ENCODE results near the gene AADAC. TPM values are rescaled to one million over a fixed set of nuclear protein-coding genes. Genes with fewer than 3 reads are reported as not detected.
"Not testable (repeated sequence)": the region's sequence is repeated elsewhere in the genome, so short reads cannot be mapped to it uniquely, and the experiment has no call there.

The AADAC gene
- not detected for total RNA-seq

- Mint-ChIP-seq H3K4me3 (no peak within 1 kb of the TSS), H3K27ac (no peak within 1 kb of the TSS), H3K9me3 (no peaks in the 10 kb centered on the region), H3K4me1 (ENCODE audit: low read depth) (no peaks in the 10 kb centered on the region), H3K27me3 (ENCODE audit: low read depth) (no peaks in the 10 kb centered on the region), H3K36me3 (ENCODE audit: low read depth) (no peaks in the 10 kb centered on the region)
- intact Hi-C loops (cut with micrococcal nuclease) = no loop called here
- DNase-seq = no peak
- CTCF ChIA-PET = no interaction called here
Measured at GRCh38 chr3:151813799-151814198, at the start of gene AADAC. Gene AADAC (plus strand): TSS chr3:151814116. CDS start chr3:151814163, 47 bp downstream.

GRCh38 chr3:151764699-151765098, 49.2 kb upstream of the AADAC start:
- H3K4me3 Mint-ChIP-seq; H3K36me3 Mint-ChIP-seq (ENCODE audit: low read depth); H3K9me3 Mint-ChIP-seq; H3K27ac Mint-ChIP-seq; intact Hi-C loops (cut with micrococcal nuclease); H3K27me3 Mint-ChIP-seq (ENCODE audit: low read depth); DNase-seq; CTCF ChIA-PET; H3K4me1 Mint-ChIP-seq (ENCODE audit: low read depth): not testable (repeated sequence)

GRCh38 chr3:151765685-151766084, 48.2 kb upstream of the AADAC start:
- intact Hi-C loops (cut with micrococcal nuclease) = no loop called here
- Mint-ChIP-seq H3K4me3 (no peak overlapping the region), H3K36me3 (ENCODE audit: low read depth) (no peaks in the 10 kb centered on the region), H3K9me3 (no peaks in the 10 kb centered on the region), H3K27me3 (ENCODE audit: low read depth) (peaks cover 2% of the 10 kb centered on the region), H3K4me1 (ENCODE audit: low read depth) (no peaks in the 10 kb centered on the region), H3K27ac (no peak overlapping the region)
- no peak for DNase-seq
- CTCF ChIA-PET = no interaction called here

GRCh38 chr3:151766454-151766853, 47.5 kb upstream of the AADAC start:
- peaks cover 2% of the 10 kb centered on the region for H3K27me3 Mint-ChIP-seq (ENCODE audit: low read depth)
- intact Hi-C loops (cut with micrococcal nuclease) = no loop called here
- no peak for DNase-seq
- H3K4me3 Mint-ChIP-seq = no peak overlapping the region
- H3K4me1 Mint-ChIP-seq (ENCODE audit: low read depth) = no peaks in the 10 kb centered on the region
- H3K36me3 Mint-ChIP-seq (ENCODE audit: low read depth) = no peaks in the 10 kb centered on the region
- no peaks in the 10 kb centered on the region for H3K9me3 Mint-ChIP-seq
- H3K27ac Mint-ChIP-seq = no peak overlapping the region
- CTCF ChIA-PET = no interaction called here

- Mint-ChIP-seq H3K27ac (no peak overlapping the region), H3K27me3 (ENCODE audit: low read depth) (peaks cover 2% of the 10 kb centered on the region)
- CTCF ChIA-PET = interaction anchor here (0.7 kb wide), 1 partner anchor 15 kb away, joined by 4 read pairs; no protein-coding TSS in a partner anchor
Measured at GRCh38 chr3:151768393-151768930, 45.5 kb upstream of the AADAC start.

GRCh38 chr3:151769175-151769574, 44.7 kb upstream of the AADAC start:
- Mint-ChIP-seq H3K27ac (no peak overlapping the region), H3K36me3 (ENCODE audit: low read depth) (no peaks in the 10 kb centered on the region), H3K27me3 (ENCODE audit: low read depth) (peaks cover 3% of the 10 kb centered on the region), H3K4me1 (ENCODE audit: low read depth) (no peaks in the 10 kb centered on the region), H3K4me3 (no peak overlapping the region), H3K9me3 (no peaks in the 10 kb centered on the region)
- intact Hi-C loops (cut with micrococcal nuclease) = no loop called here
- DNase-seq = no peak
- CTCF ChIA-PET = interaction anchor here (0.7 kb wide), 1 partner anchor 16 kb away, joined by 4 read pairs; no protein-coding TSS in a partner anchor

More at GRCh38 chr3:151768393-151768930, 45.5 kb upstream of the AADAC start:
- H3K4me3 Mint-ChIP-seq = no peak overlapping the region
- H3K9me3 Mint-ChIP-seq = no peaks in the 10 kb centered on the region
- H3K36me3 Mint-ChIP-seq (ENCODE audit: low read depth) = no peaks in the 10 kb centered on the region
- intact Hi-C loops (cut with micrococcal nuclease) = no loop called here
- H3K4me1 Mint-ChIP-seq (ENCODE audit: low read depth) = no peaks in the 10 kb centered on the region
- DNase-seq = no peak

- Mint-ChIP-seq H3K4me3 (no peak overlapping the region), H3K27ac (no peak overlapping the region), H3K4me1 (ENCODE audit: low read depth) (no peaks in the 10 kb centered on the region), H3K9me3 (no peaks in the 10 kb centered on the region), H3K27me3 (ENCODE audit: low read depth) (peaks cover 4% of the 10 kb centered on the region), H3K36me3 (ENCODE audit: low read depth) (no peaks in the 10 kb centered on the region)
- CTCF ChIA-PET = no interaction called here
- intact Hi-C loops (cut with micrococcal nuclease) = no loop called here
- DNase-seq = no peak
Measured at GRCh38 chr3:151770956-151771355, 43.0 kb upstream of the AADAC start.

- Mint-ChIP-seq H3K27ac (no peak overlapping the region), H3K27me3 (ENCODE audit: low read depth) (peaks cover 4% of the 10 kb centered on the region), H3K36me3 (ENCODE audit: low read depth) (no peaks in the 10 kb centered on the region), H3K9me3 (no peaks in the 10 kb centered on the region), H3K4me1 (ENCODE audit: low read depth) (no peaks in the 10 kb centered on the region), H3K4me3 (no peak overlapping the region)
- CTCF ChIA-PET = interaction anchor here (0.6 kb wide), 1 partner anchor 47 kb away, joined by 3 read pairs; no protein-coding TSS in a partner anchor
- DNase-seq = no peak
- intact Hi-C loops (cut with micrococcal nuclease) = no loop called here
Measured at GRCh38 chr3:151772825-151773480, 41.0 kb upstream of the AADAC start.

- Mint-ChIP-seq H3K27ac (no peak overlapping the region), H3K4me1 (ENCODE audit: low read depth) (no peaks in the 10 kb centered on the region), H3K36me3 (ENCODE audit: low read depth) (no peaks in the 10 kb centered on the region), H3K27me3 (ENCODE audit: low read depth) (peaks cover 4% of the 10 kb centered on the region), H3K4me3 (no peak overlapping the region), H3K9me3 (no peaks in the 10 kb centered on the region)
- intact Hi-C loops (cut with micrococcal nuclease) = no loop called here
- DNase-seq = no peak
- CTCF ChIA-PET = no interaction called here
Measured at GRCh38 chr3:151774235-151774634, 39.7 kb upstream of the AADAC start.

- no peak overlapping the region for H3K27ac Mint-ChIP-seq
- intact Hi-C loops (cut with micrococcal nuclease) = no loop called here
- H3K9me3 Mint-ChIP-seq = no peaks in the 10 kb centered on the region
- H3K4me1 Mint-ChIP-seq (ENCODE audit: low read depth) = no peaks in the 10 kb centered on the region
- no peak for DNase-seq
- CTCF ChIA-PET = no interaction called here
- no peak overlapping the region for H3K4me3 Mint-ChIP-seq
- H3K27me3 Mint-ChIP-seq (ENCODE audit: low read depth) = peaks cover 4% of the 10 kb centered on the region
- H3K36me3 Mint-ChIP-seq (ENCODE audit: low read depth) = no peaks in the 10 kb centered on the region
Measured at GRCh38 chr3:151774910-151775309, 39.0 kb upstream of the AADAC start.

GRCh38 chr3:151775314-151776258, 38.3 kb upstream of the AADAC start:
- no peaks in the 10 kb centered on the region for H3K36me3 Mint-ChIP-seq (ENCODE audit: low read depth)
- no peak overlapping the region for H3K4me3 Mint-ChIP-seq
- peaks cover 4% of the 10 kb centered on the region for H3K27me3 Mint-ChIP-seq (ENCODE audit: low read depth)
- no peak overlapping the region for H3K27ac Mint-ChIP-seq
- CTCF ChIA-PET = no interaction called here
- H3K9me3 Mint-ChIP-seq = no peaks in the 10 kb centered on the region
- no peaks in the 10 kb centered on the region for H3K4me1 Mint-ChIP-seq (ENCODE audit: low read depth)
- no peak for DNase-seq
- intact Hi-C loops (cut with micrococcal nuclease) = no loop called here

- Mint-ChIP-seq H3K36me3 (ENCODE audit: low read depth) (no peaks in the 10 kb centered on the region), H3K4me1 (ENCODE audit: low read depth) (no peaks in the 10 kb centered on the region), H3K27ac (no peak overlapping the region), H3K27me3 (ENCODE audit: low read depth) (peaks cover 4% of the 10 kb centered on the region), H3K4me3 (no peak overlapping the region), H3K9me3 (no peaks in the 10 kb centered on the region)
- CTCF ChIA-PET = no interaction called here
- no peak for DNase-seq
- intact Hi-C loops (cut with micrococcal nuclease) = no loop called here
Measured at GRCh38 chr3:151776259-151776740, 37.6 kb upstream of the AADAC start.

Data from activated naive CD4-positive, alpha-beta T cell treated with anti-CD3 and anti-CD28 coated beads for 36 hours (primary cell).